Measurements from ENCODE around the gene GAST. TPM values are rescaled to one million over a fixed set of nuclear protein-coding genes. Genes with fewer than 3 reads are reported as not detected.

Gene GAST
- total and polyA plus RNA-seq, 2 donors (not counting 1 experiment from before 2014, with no cell fraction given): not detected

DNA sequence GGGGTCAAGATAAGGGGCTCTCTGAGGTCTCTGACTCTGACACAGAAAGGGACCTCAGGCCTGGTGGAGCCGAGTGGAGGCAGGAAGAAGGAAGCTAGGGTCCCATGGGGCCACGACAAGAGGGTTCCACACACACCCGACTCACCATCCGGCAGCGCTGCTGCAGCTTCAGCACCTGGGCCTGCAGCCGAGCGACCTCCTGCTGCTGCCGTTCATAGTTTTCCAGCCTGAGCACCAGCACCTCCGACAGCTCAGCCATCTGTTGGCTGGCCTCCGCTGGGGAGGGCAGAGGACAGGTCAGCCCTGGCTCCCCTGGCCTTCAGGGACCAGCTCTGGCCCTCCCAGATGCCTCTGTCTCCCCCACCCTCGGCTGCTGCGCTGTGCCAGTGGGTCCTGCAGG is 15.9 kb downstream of the GAST start:
- Histone ChIP-seq H4K20me1 (ENCODE audit: control insufficient read depth, extremely low read depth, insufficient read depth, low read length) (no peaks in the 10 kb centered on the region), H3K27me3 (ENCODE audit: control insufficient read depth, insufficient read depth, low read length) (peaks cover 23% of the 10 kb centered on the region), H3K9ac (ENCODE audit: insufficient read depth, low read length) (no peak overlapping the region), H3K79me2 (ENCODE audit: control insufficient read depth, insufficient read depth, low read length) (no peaks in the 10 kb centered on the region), H3K36me3 (ENCODE audit: control insufficient read depth, insufficient read depth, low read length) (no peaks in the 10 kb centered on the region), H3K4me1 (ENCODE audit: control insufficient read depth, extremely low read depth, insufficient read depth, low read length) (no peaks in the 10 kb centered on the region), H3K4me2 (ENCODE audit: extremely low read depth, insufficient read depth, low read length) (no peak overlapping the region), H3K4me3 (replicated peaks in 1 of 4; ENCODE audit: control extremely low read depth in 1 of 4, insufficient read depth in 1 of 4, low read depth in 3 of 4, low read length in 4 of 4) (no peak overlapping the region), H3K27ac (ENCODE audit: insufficient read depth, low read length) (no peak overlapping the region), H3K9me3 (ENCODE audit: control insufficient read depth, insufficient read depth, low read depth, low read length) (no peaks in the 10 kb centered on the region), H2AFZ (ENCODE audit: low read length) (no peak overlapping the region)
- TF ChIP-seq, protein P1, sequence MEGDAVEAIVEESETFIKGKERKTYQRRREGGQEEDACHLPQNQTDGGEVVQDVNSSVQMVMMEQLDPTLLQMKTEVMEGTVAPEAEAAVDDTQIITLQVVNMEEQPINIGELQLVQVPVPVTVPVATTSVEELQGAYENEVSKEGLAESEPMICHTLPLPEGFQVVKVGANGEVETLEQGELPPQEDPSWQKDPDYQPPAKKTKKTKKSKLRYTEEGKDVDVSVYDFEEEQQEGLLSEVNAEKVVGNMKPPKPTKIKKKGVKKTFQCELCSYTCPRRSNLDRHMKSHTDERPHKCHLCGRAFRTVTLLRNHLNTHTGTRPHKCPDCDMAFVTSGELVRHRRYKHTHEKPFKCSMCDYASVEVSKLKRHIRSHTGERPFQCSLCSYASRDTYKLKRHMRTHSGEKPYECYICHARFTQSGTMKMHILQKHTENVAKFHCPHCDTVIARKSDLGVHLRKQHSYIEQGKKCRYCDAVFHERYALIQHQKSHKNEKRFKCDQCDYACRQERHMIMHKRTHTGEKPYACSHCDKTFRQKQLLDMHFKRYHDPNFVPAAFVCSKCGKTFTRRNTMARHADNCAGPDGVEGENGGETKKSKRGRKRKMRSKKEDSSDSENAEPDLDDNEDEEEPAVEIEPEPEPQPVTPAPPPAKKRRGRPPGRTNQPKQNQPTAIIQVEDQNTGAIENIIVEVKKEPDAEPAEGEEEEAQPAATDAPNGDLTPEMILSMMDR (conservative IDR thresholded peaks at IDR 0.05 in 1 of 2, IDR thresholded peaks at IDR 0.05 in 1 of 2; ENCODE audit: low read depth in 1 of 2, low read length in 2 of 2): no peak
- no peak for TF ChIP-seq EZH2 (IDR thresholded peaks at IDR 0.05; ENCODE audit: low read length, missing control alignments)
- no peak for DNase-seq (ENCODE audit: low read depth in 2 of 2)

DNA sequence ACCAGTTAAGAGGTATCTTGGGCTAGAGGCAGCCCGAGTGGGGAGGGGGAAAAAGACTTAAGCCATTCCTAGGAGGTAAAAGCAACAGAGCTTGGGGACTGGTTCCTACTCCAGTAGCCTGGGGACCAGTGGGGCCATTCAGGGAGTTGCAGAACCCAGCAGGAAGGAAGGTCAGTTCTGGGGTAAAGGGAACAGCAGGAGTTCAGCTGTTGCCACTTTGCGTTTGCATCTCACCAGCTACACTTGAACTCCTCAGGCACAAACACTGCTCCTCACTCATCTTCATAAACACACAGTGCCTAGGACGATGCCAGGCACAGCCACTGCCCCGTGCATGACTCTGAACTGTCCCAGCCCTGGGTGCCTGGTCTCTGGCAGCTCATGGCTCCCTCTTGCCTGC is 18.3 kb downstream of the GAST start:
- H3K4me3 ChIP-seq (replicated peaks in 1 of 4; ENCODE audit: control extremely low read depth in 1 of 4, insufficient read depth in 1 of 4, low read depth in 3 of 4, low read length in 4 of 4): no peak overlapping the region
- no peak for TF ChIP-seq EZH2 (IDR thresholded peaks at IDR 0.05; ENCODE audit: low read length, missing control alignments)
- TF ChIP-seq, protein P1 (conservative IDR thresholded peaks at IDR 0.05 in 1 of 2, IDR thresholded peaks at IDR 0.05 in 1 of 2; ENCODE audit: low read depth in 1 of 2, low read length in 2 of 2): no peak
- H4K20me1 ChIP-seq (ENCODE audit: control insufficient read depth, extremely low read depth, insufficient read depth, low read length): no peaks in the 10 kb centered on the region
- H3K9ac ChIP-seq (ENCODE audit: insufficient read depth, low read length): no peak overlapping the region
- H3K27ac ChIP-seq (ENCODE audit: insufficient read depth, low read length): no peak overlapping the region
- H2AFZ ChIP-seq (ENCODE audit: low read length): no peak overlapping the region
- no peaks in the 10 kb centered on the region for H3K9me3 ChIP-seq (ENCODE audit: control insufficient read depth, insufficient read depth, low read depth, low read length)
- no peak for DNase-seq (ENCODE audit: low read depth in 2 of 2)
- no peaks in the 10 kb centered on the region for H3K36me3 ChIP-seq (ENCODE audit: control insufficient read depth, insufficient read depth, low read length)
- H3K4me1 ChIP-seq (ENCODE audit: control insufficient read depth, extremely low read depth, insufficient read depth, low read length): no peaks in the 10 kb centered on the region
- H3K79me2 ChIP-seq (ENCODE audit: control insufficient read depth, insufficient read depth, low read length): no peaks in the 10 kb centered on the region
- H3K27me3 ChIP-seq (ENCODE audit: control insufficient read depth, insufficient read depth, low read length): peaks cover 40% of the 10 kb centered on the region
- no peak overlapping the region for H3K4me2 ChIP-seq (ENCODE audit: extremely low read depth, insufficient read depth, low read length)

DNA sequence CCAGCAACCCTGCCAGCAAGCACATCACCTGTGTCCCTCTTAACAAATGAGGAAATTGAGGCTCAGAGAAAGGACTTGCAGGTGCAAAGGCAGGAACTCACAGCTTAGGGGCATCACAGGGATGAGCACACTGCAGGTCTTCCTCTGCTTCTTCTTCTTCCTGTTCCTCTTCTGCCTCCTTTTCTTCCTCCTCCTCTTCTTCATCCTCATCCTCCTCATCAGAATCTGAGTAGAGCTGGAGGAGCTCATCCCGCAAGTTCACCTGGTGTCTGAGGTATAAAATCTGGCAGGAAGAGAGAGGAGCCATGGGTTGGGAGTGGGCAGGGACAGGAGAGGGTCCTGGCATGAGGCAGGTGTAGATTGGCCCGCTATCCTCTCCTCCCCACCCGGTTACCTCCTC is 19.7 kb downstream of the GAST start:
- Histone ChIP-seq H3K27me3 (ENCODE audit: control insufficient read depth, insufficient read depth, low read length) (peaks cover 52% of the 10 kb centered on the region), H4K20me1 (ENCODE audit: control insufficient read depth, extremely low read depth, insufficient read depth, low read length) (no peaks in the 10 kb centered on the region)

More for the DNA sequence above, 19.7 kb downstream of the GAST start:
- no peak overlapping the region for H3K27ac ChIP-seq (ENCODE audit: insufficient read depth, low read length)
- no peaks in the 10 kb centered on the region for H3K79me2 ChIP-seq (ENCODE audit: control insufficient read depth, insufficient read depth, low read length)
- no peak overlapping the region for H3K9ac ChIP-seq (ENCODE audit: insufficient read depth, low read length)
- no peak for DNase-seq (ENCODE audit: low read depth in 2 of 2)
- H3K4me2 ChIP-seq (ENCODE audit: extremely low read depth, insufficient read depth, low read length): no peak overlapping the region
- no peaks in the 10 kb centered on the region for H3K36me3 ChIP-seq (ENCODE audit: control insufficient read depth, insufficient read depth, low read length)
- H3K9me3 ChIP-seq (ENCODE audit: control insufficient read depth, insufficient read depth, low read depth, low read length): no peaks in the 10 kb centered on the region
- no peaks in the 10 kb centered on the region for H3K4me1 ChIP-seq (ENCODE audit: control insufficient read depth, extremely low read depth, insufficient read depth, low read length)
- no peak overlapping the region for H3K4me3 ChIP-seq (replicated peaks in 1 of 4; ENCODE audit: control extremely low read depth in 1 of 4, insufficient read depth in 1 of 4, low read depth in 3 of 4, low read length in 4 of 4)
- no peak overlapping the region for H2AFZ ChIP-seq (ENCODE audit: low read length)
- peak; percentile 5 for TF ChIP-seq EZH2 (IDR thresholded peaks at IDR 0.05; ENCODE audit: low read length, missing control alignments)
- TF ChIP-seq, protein P1 (conservative IDR thresholded peaks at IDR 0.05 in 1 of 2, IDR thresholded peaks at IDR 0.05 in 1 of 2; ENCODE audit: low read depth in 1 of 2, low read length in 2 of 2): no peak

Measured in fibroblast of lung (primary cell).